H9 (cell line): ENCODE measurements around the gene KLF15. TPM values are rescaled to one million over a fixed set of nuclear protein-coding genes. Genes with fewer than 3 reads are reported as not detected.

Experiments
- DNase-seq: peaks from one replicate; pipeline ENCODE4 v3.0.0-alpha.2; 2017
- H2AFZ ChIP-seq: one replicate; pipeline ENCODE4 v1.6.1; 2013; ENCODE audit warnings: mild to moderate bottlenecking, low read length, control low read depth, moderate library complexity
- H2AK5ac ChIP-seq: 2 replicates; pipeline ENCODE4 v1.6.1; 2013; ENCODE audit warnings: low read length, control low read depth, mixed read lengths; ENCODE audit not compliant: insufficient read length
- H2BK120ac ChIP-seq: one replicate; pipeline ENCODE4 v1.6.1; 2013; ENCODE audit warnings: low read depth, mild to moderate bottlenecking, low read length, control low read depth, inconsistent platforms; ENCODE audit not compliant: poor library complexity, severe bottlenecking
- H2BK12ac ChIP-seq: 2 replicates; pipeline ENCODE4 v1.6.1; 2013; ENCODE audit warnings: low read length, control low read depth, mixed read lengths, low read depth; ENCODE audit not compliant: insufficient read length
- H2BK15ac ChIP-seq: 2 replicates; pipeline ENCODE4 v1.6.1; 2013; ENCODE audit warnings: low read depth, low read length, control low read depth
- H2BK20ac ChIP-seq: one replicate; pipeline ENCODE4 v1.6.1; 2013; ENCODE audit warnings: low read depth, mild to moderate bottlenecking, low read length, control low read depth, inconsistent platforms; ENCODE audit not compliant: poor library complexity, severe bottlenecking
- H2BK5ac ChIP-seq: 2 replicates; pipeline ENCODE4 v1.6.1; 2013; ENCODE audit warnings: low read length, control low read depth, mixed read lengths; ENCODE audit not compliant: insufficient read length
- H3K14ac ChIP-seq: 2 replicates; pipeline ENCODE4 v1.6.1; 2013; ENCODE audit warnings: low read length, control low read depth; ENCODE audit not compliant: insufficient read depth
- H3K18ac ChIP-seq: 2 replicates; pipeline ENCODE4 v1.6.1; 2013; ENCODE audit warnings: low read depth, mild to moderate bottlenecking, mixed read lengths, low read length, control low read depth; ENCODE audit not compliant: insufficient read length
- H3K23ac ChIP-seq: 2 replicates; pipeline ENCODE4 v1.6.1; 2013; ENCODE audit warnings: low read length, control low read depth, mixed read lengths, low read depth; ENCODE audit not compliant: insufficient read length
- H3K23me2 ChIP-seq: 2 replicates; pipeline ENCODE4 v1.6.1; 2013; ENCODE audit warnings: low read depth, mild to moderate bottlenecking, mixed read lengths, low read length, control low read depth; ENCODE audit not compliant: insufficient read length, poor library complexity, severe bottlenecking
- H3K27ac ChIP-seq: 2 replicates; pipeline ENCODE4 v1.5.1; 2013; ENCODE audit warnings: low read length, control low read depth, mixed read lengths, low read depth; ENCODE audit not compliant: insufficient read length
- H3K27me3 ChIP-seq: 2 replicates; pipeline ENCODE4 v1.6.1; 2013; ENCODE audit warnings: low read length, control low read depth, inconsistent platforms; ENCODE audit not compliant: insufficient read depth
- H3K4ac ChIP-seq: 2 replicates; pipeline ENCODE4 v1.6.1; 2013; ENCODE audit warnings: low read depth, mild to moderate bottlenecking, control low read depth, inconsistent platforms, low read length, moderate library complexity
- H3K4me1 ChIP-seq: 2 replicates; pipeline ENCODE4 v1.6.1; 2013; ENCODE audit warnings: low read length, control low read depth, inconsistent platforms; ENCODE audit not compliant: insufficient read depth
- H3K4me2 ChIP-seq: 2 replicates; pipeline ENCODE4 v1.6.1; 2013; ENCODE audit warnings: low read length, control low read depth, mixed read lengths; ENCODE audit not compliant: insufficient read length, insufficient read depth
- H3K56ac ChIP-seq: 2 replicates; pipeline ENCODE4 v1.6.1; 2013; ENCODE audit warnings: low read depth, mild to moderate bottlenecking, mixed read lengths, low read length, control low read depth; ENCODE audit not compliant: insufficient read length
- H3K79me1 ChIP-seq: 2 replicates; pipeline ENCODE4 v1.6.1; 2013; ENCODE audit warnings: low read depth, mild to moderate bottlenecking, moderate library complexity, low read length, control low read depth, inconsistent platforms; ENCODE audit not compliant: insufficient read depth, poor library complexity, severe bottlenecking
- H3K79me2 ChIP-seq: 2 replicates; pipeline ENCODE4 v1.6.1; 2013; ENCODE audit warnings: low read length, control low read depth, inconsistent platforms; ENCODE audit not compliant: insufficient read depth
- H3K9ac ChIP-seq: 2 replicates; pipeline ENCODE4 v1.6.1; 2013; ENCODE audit warnings: low read length, control low read depth, mixed read lengths; ENCODE audit not compliant: insufficient read length; ENCODE audit errors: extremely low read depth
- H3K9me3 ChIP-seq: one replicate; pipeline ENCODE4 v1.6.1; 2013; ENCODE audit warnings: low read depth, low read length, inconsistent platforms; ENCODE audit not compliant: control insufficient read depth
- H3T11ph ChIP-seq: one replicate; pipeline ENCODE4 v1.6.1; 2013; ENCODE audit warnings: mild to moderate bottlenecking, low read length, control low read depth, inconsistent platforms
- H4K20me1 ChIP-seq: one replicate; pipeline ENCODE4 v1.6.1; 2013; ENCODE audit not compliant: control insufficient read depth, insufficient read length, insufficient read depth
- H4K5ac ChIP-seq: 2 replicates; pipeline ENCODE4 v1.6.1; 2013; ENCODE audit warnings: low read depth, mild to moderate bottlenecking, mixed read lengths, low read length, control low read depth; ENCODE audit not compliant: insufficient read length
- H4K8ac ChIP-seq: replicated peaks from 2 replicates; pipeline ENCODE4 v1.6.1; 2013; ENCODE audit warnings: low read length, control low read depth, mixed read lengths, low read depth; ENCODE audit not compliant: insufficient read length
- H4K91ac ChIP-seq: 2 replicates; pipeline ENCODE4 v1.6.1; 2013; ENCODE audit warnings: low read depth, mild to moderate bottlenecking, moderate library complexity, mixed read lengths, low read length, control low read depth; ENCODE audit not compliant: insufficient read length
- H3K27ac Mint-ChIP-seq, 3 experiments: 2 replicates in 2 of 3; 3 replicates in 1 of 3; pipeline ENCODE4 v1.8.0; 2020 to 2021; ENCODE audit warnings: mixed read lengths in 3 of 3, mild to moderate bottlenecking in 1 of 3, moderate library complexity in 1 of 3
- H3K27me3 Mint-ChIP-seq: 2 replicates; pipeline ENCODE4 v1.8.0; 2021; ENCODE audit warnings: low read depth, mild to moderate bottlenecking, moderate library complexity, mixed read lengths
- H3K36me3 Mint-ChIP-seq, 3 experiments: 2 replicates in 2 of 3; 3 replicates in 1 of 3; pipeline ENCODE4 v1.8.0; 2020 to 2021; ENCODE audit warnings: low read depth in 3 of 3, mixed read lengths in 3 of 3; ENCODE audit not compliant: insufficient read depth in 1 of 3
- H3K4me1 Mint-ChIP-seq, 2 experiments: 2 replicates each; pipeline ENCODE4 v1.8.0; 2020; ENCODE audit warnings: mixed read lengths in 2 of 2
- H3K4me3 Mint-ChIP-seq, 2 experiments: 2 replicates in 1 of 2; 3 replicates in 1 of 2; pipeline ENCODE4 v1.8.0; 2020 to 2021; ENCODE audit warnings: mild to moderate bottlenecking in 2 of 2, mixed read lengths in 2 of 2, moderate library complexity in 1 of 2
- H3K9me3 Mint-ChIP-seq, 2 experiments: 2 replicates in 1 of 2; 3 replicates in 1 of 2; pipeline ENCODE4 v1.8.0; 2020; ENCODE audit warnings: mild to moderate bottlenecking in 2 of 2, mixed read lengths in 2 of 2, moderate library complexity in 1 of 2
- CTCF ChIP-seq: fragments of 200-600 bp; sonication (generic); conservative IDR thresholded peaks from 3 replicates; pipeline ENCODE4 v1.8.0; 2021; ENCODE audit warnings: antibody characterized with exemption, mild to moderate bottlenecking
- WGBS: extraction: QIAGEN DNeasy Blood & Tissue Kit; methylation state at CpG from one replicate; pipeline ENCODE4 v1.1.7; 2013; ENCODE audit warnings: missing lambda C conversion rate, low lambda C conversion rate, mixed read lengths; ENCODE audit not compliant: insufficient read length; ENCODE audit errors: extremely low coverage; 5-methylcytosine and 5-hydroxymethylcytosine counted together
- total RNA-seq: library from RNA; stranded (reverse); gene quantifications from 2 replicates; pipeline ENCODE4 v1.2.1, GENCODE V29; 2021

Gene KLF15
- total RNA-seq, 1 experiment from 2014 or later, result 10.8 TPM

DNA sequence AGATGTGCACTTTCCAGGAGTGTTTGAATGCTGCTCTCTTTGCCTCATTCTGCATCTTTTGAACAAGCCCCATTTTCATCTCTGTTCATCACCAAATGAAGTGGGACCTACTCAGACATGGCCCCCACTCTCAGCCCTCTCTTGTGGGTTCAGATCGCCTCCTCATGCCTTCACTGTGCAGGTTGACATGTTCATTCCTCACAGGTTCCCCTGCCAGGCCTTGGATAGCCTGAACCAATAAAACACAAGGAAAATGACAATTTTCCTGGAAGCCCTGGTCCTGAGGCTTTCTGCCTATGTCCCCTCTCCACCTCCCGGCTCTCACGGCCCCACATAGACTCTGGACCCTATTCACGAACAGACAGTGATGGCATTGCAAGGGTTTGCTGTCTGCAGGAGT lies 17.7 kb downstream of the KLF15 start:
- no peak overlapping the region for H3K4me3 Mint-ChIP-seq
- Histone ChIP-seq H3K23me2 (no peaks in the 10 kb centered on the region), H2AFZ (no peak overlapping the region), H3K4ac (no peak overlapping the region), H3K4me2 (no peak overlapping the region), H3K14ac (no peak overlapping the region; the same call in 1 of the 2 replicates), H4K8ac (no peak overlapping the region), H3K27me3 (no peaks in the 10 kb centered on the region), H2BK20ac (no peak overlapping the region), H2BK15ac (no peak overlapping the region), H3T11ph (no peak overlapping the region), H3K18ac (no peak overlapping the region), H4K20me1 (no peaks in the 10 kb centered on the region), H3K27ac (no peak overlapping the region), H3K4me1 (no peaks in the 10 kb centered on the region), H2BK120ac (no peak overlapping the region), H2AK5ac (no peak overlapping the region), H3K56ac (no peak overlapping the region), H3K23ac (no peak overlapping the region), H3K9me3 (no peaks in the 10 kb centered on the region), H3K79me2 (no peaks in the 10 kb centered on the region), H4K5ac (no peak overlapping the region), H2BK5ac (no peak overlapping the region), H4K91ac (no peak overlapping the region), H3K9ac (no peak overlapping the region), H2BK12ac (no peak overlapping the region), H3K79me1 (no peaks in the 10 kb centered on the region)
- no peaks in the 10 kb centered on the region; a peak in 1 of 7 replicates for H3K36me3 Mint-ChIP-seq
- no peak for TF ChIP-seq CTCF
- H3K4me1 Mint-ChIP-seq, result peaks cover 9 to 10% of the 10 kb centered on the region in 2 experiments; a peak in 3 of 4 replicates
- no peak for DNase-seq
- H3K27ac Mint-ChIP-seq, result no peak overlapping the region; a peak in 2 of 7 replicates
- H3K27me3 Mint-ChIP-seq, result peaks cover 7% of the 10 kb centered on the region
- H3K9me3 Mint-ChIP-seq, result no peaks in the 10 kb centered on the region
- no CpG with 5 or more reads among the region's 4 CpGs for WGBS
